Measurements from ENCODE around the gene ELP1.
"Not testable (repeated sequence)": the region's sequence is repeated elsewhere in the genome, so short reads cannot be mapped to it uniquely, and the experiment has no call there.

The ELP1 gene

GRCh38 chr9:108933231-108933717, 650 bp downstream of the ELP1 start:
- no peak for DNase-seq (ENCODE audit: low spot score)

- DNase-seq (ENCODE audit: low spot score): no peak
Measured at GRCh38 chr9:108928386-108928785, 5.5 kb downstream of the ELP1 start.

- DNase-seq (ENCODE audit: low spot score): no peak
Measured at GRCh38 chr9:108924466-108924865, 9.5 kb downstream of the ELP1 start.

- no peak for DNase-seq (ENCODE audit: low spot score)
Measured at GRCh38 chr9:108921200-108921599, 12.7 kb downstream of the ELP1 start.

- DNase-seq (ENCODE audit: low spot score): not testable (repeated sequence)
Measured at GRCh38 chr9:108920401-108920800, 13.5 kb downstream of the ELP1 start.

- DNase-seq (ENCODE audit: low spot score): no peak
Measured at GRCh38 chr9:108919517-108919916, 14.4 kb downstream of the ELP1 start.

GRCh38 chr9:108913391-108913790, 20.5 kb downstream of the ELP1 start:
- DNase-seq (ENCODE audit: low spot score): no peak

- DNase-seq (ENCODE audit: low spot score): no peak
Measured at GRCh38 chr9:108911820-108912219, 22.1 kb downstream of the ELP1 start.

GRCh38 chr9:108910914-108911313, 23.0 kb downstream of the ELP1 start:
- DNase-seq (ENCODE audit: low spot score): no peak

GRCh38 chr9:108910402-108910801, 23.5 kb downstream of the ELP1 start:
- DNase-seq (ENCODE audit: low spot score): no peak

- DNase-seq (ENCODE audit: low spot score): no peak
Measured at GRCh38 chr9:108905494-108905893, 28.4 kb downstream of the ELP1 start.

- DNase-seq (ENCODE audit: low spot score): no peak
Measured at GRCh38 chr9:108904161-108904560, 29.8 kb downstream of the ELP1 start.

GRCh38 chr9:108903420-108904103, 30.4 kb downstream of the ELP1 start:
- DNase-seq (ENCODE audit: low spot score): no peak

- DNase-seq (ENCODE audit: low spot score): no peak
Measured at GRCh38 chr9:108900176-108900575, 33.7 kb downstream of the ELP1 start.

- not testable (repeated sequence) for DNase-seq (ENCODE audit: low spot score)
Measured at GRCh38 chr9:108899023-108899695, 34.8 kb downstream of the ELP1 start.

- no peak for DNase-seq (ENCODE audit: low spot score)
Measured at GRCh38 chr9:108897324-108898096, 36.4 kb downstream of the ELP1 start.

- no peak for DNase-seq (ENCODE audit: low spot score)
Measured at GRCh38 chr9:108894225-108894997, 39.5 kb downstream of the ELP1 start.

- DNase-seq (ENCODE audit: low spot score): no peak
Measured at GRCh38 chr9:108889649-108890067, 44.3 kb downstream of the ELP1 start.

- not testable (repeated sequence) for DNase-seq (ENCODE audit: low spot score)
Measured at GRCh38 chr9:108886594-108887271, 47.2 kb downstream of the ELP1 start.

GRCh38 chr9:108885643-108886348, 48.1 kb downstream of the ELP1 start:
- DNase-seq (ENCODE audit: low spot score): no peak

GRCh38 chr9:108884701-108885100, 49.2 kb downstream of the ELP1 start:
- no peak for DNase-seq (ENCODE audit: low spot score)

Data from germinal center (tissue), 1 donor.